ENCODE measurements around the gene FBLN2. TPM values are rescaled to one million over a fixed set of nuclear protein-coding genes. Genes with fewer than 3 reads are reported as not detected.

The FBLN2 gene
- total RNA-seq, 2 donors from 2014 or later: 10.5 to 24.1 TPM

- no peaks in the 10 kb centered on the region for H3K36me3 ChIP-seq
- DNase-seq: no peak
Observed at GRCh38 chr3:13501958-13502790, 46.8 kb upstream of the FBLN2 start.

GRCh38 chr3:13502791-13503060 is 46.2 kb upstream of the FBLN2 start:
- Histone ChIP-seq H3K27me3 (no peaks in the 10 kb centered on the region), H3K9ac (ENCODE audit: low read depth in 2 of 2, low read length in 2 of 2) (no peak overlapping the region), H3K9me3 (no peaks in the 10 kb centered on the region), H3K36me3 (no peaks in the 10 kb centered on the region), H3K4me3 (no peak overlapping the region), H3K27ac (no peak overlapping the region), H3K4me1 (no peaks in the 10 kb centered on the region)
- TF ChIP-seq CTCF (IDR thresholded peaks at IDR 0.05): no peak
- intact Hi-C loops (cut with DNase I): no loop called here
- no peak for DNase-seq

More at GRCh38 chr3:13501958-13502790, 46.8 kb upstream of the FBLN2 start:
- Histone ChIP-seq H3K4me1 (no peaks in the 10 kb centered on the region), H3K4me3 (no peak overlapping the region), H3K9me3 (no peaks in the 10 kb centered on the region), H3K27ac (no peak overlapping the region), H3K27me3 (no peaks in the 10 kb centered on the region), H3K9ac (ENCODE audit: low read depth in 2 of 2, low read length in 2 of 2) (no peak overlapping the region)
- intact Hi-C loops (cut with DNase I): no loop called here
- TF ChIP-seq CTCF (IDR thresholded peaks at IDR 0.05): no peak

GRCh38 chr3:13504161-13504831 is 44.6 kb upstream of the FBLN2 start:
- no peak overlapping the region for H3K4me3 ChIP-seq
- no peak overlapping the region for H3K9ac ChIP-seq (ENCODE audit: low read depth in 2 of 2, low read length in 2 of 2)
- DNase-seq: no peak
- intact Hi-C loops (cut with DNase I): no loop called here
- no peaks in the 10 kb centered on the region for H3K36me3 ChIP-seq
- H3K27ac ChIP-seq: no peak overlapping the region
- H3K9me3 ChIP-seq: no peaks in the 10 kb centered on the region
- no peak for TF ChIP-seq CTCF (IDR thresholded peaks at IDR 0.05)
- no peaks in the 10 kb centered on the region for H3K4me1 ChIP-seq
- H3K27me3 ChIP-seq: no peaks in the 10 kb centered on the region

GRCh38 chr3:13505147-13506130 is 43.5 kb upstream of the FBLN2 start:
- H3K27me3 ChIP-seq: no peaks in the 10 kb centered on the region
- no peaks in the 10 kb centered on the region for H3K36me3 ChIP-seq
- H3K4me3 ChIP-seq: no peak overlapping the region
- no peak for TF ChIP-seq CTCF (IDR thresholded peaks at IDR 0.05)
- no peak overlapping the region for H3K9ac ChIP-seq (ENCODE audit: low read depth in 2 of 2, low read length in 2 of 2)
- intact Hi-C loops (cut with DNase I): no loop called here
- H3K9me3 ChIP-seq: no peaks in the 10 kb centered on the region
- no peaks in the 10 kb centered on the region for H3K4me1 ChIP-seq
- no peak for DNase-seq
- H3K27ac ChIP-seq: no peak overlapping the region

GRCh38 chr3:13506239-13506638 is 42.7 kb upstream of the FBLN2 start:
- TF ChIP-seq CTCF (IDR thresholded peaks at IDR 0.05): no peak
- Histone ChIP-seq H3K4me3 (no peak overlapping the region), H3K27ac (no peak overlapping the region), H3K36me3 (no peaks in the 10 kb centered on the region), H3K4me1 (no peaks in the 10 kb centered on the region), H3K9me3 (no peaks in the 10 kb centered on the region), H3K9ac (ENCODE audit: low read depth in 2 of 2, low read length in 2 of 2) (no peak overlapping the region), H3K27me3 (no peaks in the 10 kb centered on the region)
- no peak for DNase-seq
- intact Hi-C loops (cut with DNase I): no loop called here
